Osteoblast (primary cell): ENCODE results near the gene ADRM1. TPM values are rescaled to one million over a fixed set of nuclear protein-coding genes. Genes with fewer than 3 reads are reported as not detected.

Experiments
- DNase-seq: peaks from one replicate; pipeline ENCODE4 v3.0.0; 2011; ENCODE audit warnings: low spot score, mixed read lengths; ENCODE audit not compliant: insufficient read length; ENCODE audit errors: missing footprints
- H2AFZ ChIP-seq: 2 replicates; pipeline ENCODE4 v1.6.0; 2011; ENCODE audit warnings: mild to moderate bottlenecking, low read length
- H3K27ac ChIP-seq: 2 replicates; pipeline ENCODE4 v1.5.1; 2011; ENCODE audit warnings: mild to moderate bottlenecking, low read depth, low read length, moderate library complexity
- H3K27me3 ChIP-seq: 2 replicates; pipeline ENCODE4 v1.6.0; 2012; ENCODE audit warnings: mild to moderate bottlenecking, control low read depth, inconsistent platforms, low read length, moderate library complexity; ENCODE audit not compliant: insufficient read depth
- H3K36me3 ChIP-seq: 2 replicates; pipeline ENCODE4 v1.5.1; 2011; ENCODE audit warnings: mild to moderate bottlenecking, low read length, control low read depth, moderate library complexity; ENCODE audit not compliant: insufficient read depth
- H3K4me1 ChIP-seq: 2 replicates; pipeline ENCODE4 v1.5.1; 2011; ENCODE audit warnings: mild to moderate bottlenecking, low read length, control low read depth, moderate library complexity; ENCODE audit not compliant: insufficient read depth
- H3K4me2 ChIP-seq: 2 replicates; pipeline ENCODE4 v1.6.0; 2011; ENCODE audit warnings: mild to moderate bottlenecking, low read length; ENCODE audit not compliant: insufficient read depth
- H3K4me3 ChIP-seq: fragments of 200-600 bp; sonication (generic); 3 replicates; pipeline ENCODE4 v1.5.1; 2012; ENCODE audit warnings: mild to moderate bottlenecking, low read length, inconsistent platforms; ENCODE audit not compliant: insufficient read depth
- H3K79me2 ChIP-seq: 2 replicates; pipeline ENCODE4 v1.6.0; 2012; ENCODE audit warnings: mild to moderate bottlenecking, low read length, control low read depth, inconsistent platforms; ENCODE audit not compliant: insufficient read depth
- H3K9me3 ChIP-seq: 2 replicates; pipeline ENCODE4 v1.5.1; 2011; ENCODE audit warnings: low read depth, low read length, control low read depth
- H4K20me1 ChIP-seq: 2 replicates; pipeline ENCODE4 v1.6.0; 2012; ENCODE audit warnings: mild to moderate bottlenecking, low read length, control low read depth; ENCODE audit not compliant: insufficient read depth
- total RNA-seq: library from RNA; depleted of rRNA; stranded (reverse); fragments of >200 nt; gene quantifications from 2 replicates; pipeline ENCODE4 v1.2.3, GENCODE V29; 2012
- TF ChIP-seq, protein P1 (sequence below): IDR thresholded peaks from 2 replicates; pipeline ENCODE4 v1.5.1; 2011; ENCODE audit warnings: mild to moderate bottlenecking, low read depth, low read length, moderate library complexity; ENCODE audit errors: extremely low read depth

Gene ADRM1
- total RNA-seq, 1 donor = 103 TPM

DNA sequence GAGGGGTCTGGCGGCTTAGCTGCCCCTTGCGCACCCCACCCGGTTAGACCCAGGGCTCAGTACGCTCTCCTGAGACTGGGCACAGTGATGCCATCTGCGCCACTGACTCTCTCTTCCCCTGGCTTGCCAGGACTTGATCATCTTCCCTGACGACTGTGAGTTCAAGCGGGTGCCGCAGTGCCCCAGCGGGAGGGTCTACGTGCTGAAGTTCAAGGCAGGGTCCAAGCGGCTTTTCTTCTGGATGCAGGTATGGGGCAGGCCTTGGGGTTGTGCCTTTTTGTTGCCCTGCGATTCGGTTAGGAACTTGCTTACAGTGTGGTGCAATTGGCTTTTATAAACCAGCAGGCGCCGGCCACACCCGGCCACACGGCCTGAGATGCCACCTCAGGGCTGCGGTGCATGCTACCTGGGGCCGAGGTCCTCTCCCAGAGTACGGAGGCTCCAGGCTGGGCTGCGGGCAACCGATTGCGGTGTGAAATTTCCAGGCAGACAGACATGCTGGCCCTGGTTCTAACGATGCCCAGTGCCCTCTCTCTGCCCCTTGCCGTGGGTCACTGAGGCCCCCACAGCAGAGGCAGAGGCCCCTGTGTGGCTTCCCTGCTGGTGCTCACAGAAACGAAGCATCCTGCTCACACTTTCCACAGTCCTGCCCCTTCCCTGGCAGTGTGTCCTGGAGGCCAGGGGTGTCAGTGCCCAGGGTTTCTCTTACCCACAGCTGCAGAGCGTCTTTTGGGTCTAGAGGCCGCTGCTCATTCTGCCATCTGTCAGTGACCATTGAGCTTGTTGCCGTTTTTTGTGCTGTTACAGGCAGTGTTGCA lies 1.7 kb downstream of the ADRM1 start:
- peaks cover 51% of the 10 kb centered on the region for H3K79me2 ChIP-seq
- H3K4me2 ChIP-seq = peak overlapping the region; percentile 96
- H4K20me1 ChIP-seq = peaks cover 52% of the 10 kb centered on the region
- peak; percentile 85 for DNase-seq
- peak overlapping the region; percentile 93 for H3K4me3 ChIP-seq
- peak overlapping the region; percentile 70 for H3K27ac ChIP-seq
- peaks cover 43% of the 10 kb centered on the region for H3K36me3 ChIP-seq
- no peaks in the 10 kb centered on the region for H3K9me3 ChIP-seq
- TF ChIP-seq, protein P1, sequence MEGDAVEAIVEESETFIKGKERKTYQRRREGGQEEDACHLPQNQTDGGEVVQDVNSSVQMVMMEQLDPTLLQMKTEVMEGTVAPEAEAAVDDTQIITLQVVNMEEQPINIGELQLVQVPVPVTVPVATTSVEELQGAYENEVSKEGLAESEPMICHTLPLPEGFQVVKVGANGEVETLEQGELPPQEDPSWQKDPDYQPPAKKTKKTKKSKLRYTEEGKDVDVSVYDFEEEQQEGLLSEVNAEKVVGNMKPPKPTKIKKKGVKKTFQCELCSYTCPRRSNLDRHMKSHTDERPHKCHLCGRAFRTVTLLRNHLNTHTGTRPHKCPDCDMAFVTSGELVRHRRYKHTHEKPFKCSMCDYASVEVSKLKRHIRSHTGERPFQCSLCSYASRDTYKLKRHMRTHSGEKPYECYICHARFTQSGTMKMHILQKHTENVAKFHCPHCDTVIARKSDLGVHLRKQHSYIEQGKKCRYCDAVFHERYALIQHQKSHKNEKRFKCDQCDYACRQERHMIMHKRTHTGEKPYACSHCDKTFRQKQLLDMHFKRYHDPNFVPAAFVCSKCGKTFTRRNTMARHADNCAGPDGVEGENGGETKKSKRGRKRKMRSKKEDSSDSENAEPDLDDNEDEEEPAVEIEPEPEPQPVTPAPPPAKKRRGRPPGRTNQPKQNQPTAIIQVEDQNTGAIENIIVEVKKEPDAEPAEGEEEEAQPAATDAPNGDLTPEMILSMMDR = no peak
- H2AFZ ChIP-seq = no peak overlapping the region
- H3K27me3 ChIP-seq = no peaks in the 10 kb centered on the region
- peaks cover 18% of the 10 kb centered on the region for H3K4me1 ChIP-seq

GRCh38 chr20:62305149-62305764 lies 2.5 kb downstream of the ADRM1 start:
- no peak overlapping the region for H2AFZ ChIP-seq
- H3K4me3 ChIP-seq = no peak overlapping the region
- peak overlapping the region; percentile 96 for H3K4me2 ChIP-seq
- H3K27ac ChIP-seq = no peak overlapping the region
- H3K9me3 ChIP-seq = no peaks in the 10 kb centered on the region
- peak; percentile 76 for DNase-seq
- H3K27me3 ChIP-seq = no peaks in the 10 kb centered on the region
- peaks cover 43% of the 10 kb centered on the region for H3K36me3 ChIP-seq
- TF ChIP-seq, protein P1 = no peak
- peaks cover 51% of the 10 kb centered on the region for H3K79me2 ChIP-seq
- H3K4me1 ChIP-seq = peaks cover 18% of the 10 kb centered on the region
- H4K20me1 ChIP-seq = peaks cover 52% of the 10 kb centered on the region

- peak; percentile 85 for DNase-seq
- Histone ChIP-seq H3K36me3 (peaks cover 43% of the 10 kb centered on the region), H3K27ac (no peak overlapping the region), H4K20me1 (peaks cover 52% of the 10 kb centered on the region), H3K79me2 (peaks cover 51% of the 10 kb centered on the region), H3K27me3 (no peaks in the 10 kb centered on the region), H3K4me1 (peaks cover 18% of the 10 kb centered on the region), H2AFZ (no peak overlapping the region), H3K4me3 (no peak overlapping the region), H3K9me3 (no peaks in the 10 kb centered on the region), H3K4me2 (no peak overlapping the region)
- TF ChIP-seq, protein P1 = no peak
These were observed 3.1 kb downstream of the ADRM1 start for GRCh38 chr20:62305765-62306413.
